D721Med (cell line): Measurements from ENCODE around the gene INPP5A.

Source experiments
- DNase-seq: peaks from one replicate; pipeline ENCODE4 v3.0.0; 2011; ENCODE audit warnings: low spot score; ENCODE audit not compliant: insufficient read length
- FAIRE-seq: peaks from 2 replicates; lab custom pipeline; 2011; peaks lifted over from hg19 to GRCh38; lab: Jason Lieb, UNC
- TF ChIP-seq, protein P1 (sequence below): IDR thresholded peaks from 2 replicates; pipeline ENCODE4 v1.5.1; 2012; ENCODE audit warnings: mild to moderate bottlenecking, control low read depth; ENCODE audit not compliant: insufficient read depth; ENCODE audit errors: missing control alignments

The INPP5A gene

DNA sequence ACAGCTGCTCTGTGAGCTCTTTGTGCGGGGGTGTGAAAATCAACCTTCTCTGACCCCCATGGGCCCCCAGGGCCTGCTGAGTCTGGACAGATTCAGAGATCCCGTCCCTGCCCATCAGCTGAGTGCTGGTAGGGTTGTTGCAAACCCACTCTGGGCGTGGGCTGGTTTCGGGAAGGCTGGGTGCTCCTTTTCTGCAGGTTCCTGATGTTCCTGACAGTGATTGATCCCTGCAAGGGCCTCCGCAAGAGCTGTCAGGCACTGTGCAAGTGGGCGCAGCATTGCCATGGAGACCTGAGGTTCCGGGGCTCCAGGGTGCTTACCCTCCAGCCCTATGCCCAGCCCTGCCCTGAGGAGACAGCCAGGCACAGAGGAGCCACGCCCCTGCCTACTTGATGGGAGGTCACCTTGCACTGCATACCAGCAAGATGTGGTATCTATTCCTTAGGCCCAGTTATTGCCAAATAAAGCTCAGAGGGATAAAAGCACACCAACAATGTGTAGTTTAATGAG, 44.3 kb upstream of the INPP5A start:
- TF ChIP-seq, protein P1, sequence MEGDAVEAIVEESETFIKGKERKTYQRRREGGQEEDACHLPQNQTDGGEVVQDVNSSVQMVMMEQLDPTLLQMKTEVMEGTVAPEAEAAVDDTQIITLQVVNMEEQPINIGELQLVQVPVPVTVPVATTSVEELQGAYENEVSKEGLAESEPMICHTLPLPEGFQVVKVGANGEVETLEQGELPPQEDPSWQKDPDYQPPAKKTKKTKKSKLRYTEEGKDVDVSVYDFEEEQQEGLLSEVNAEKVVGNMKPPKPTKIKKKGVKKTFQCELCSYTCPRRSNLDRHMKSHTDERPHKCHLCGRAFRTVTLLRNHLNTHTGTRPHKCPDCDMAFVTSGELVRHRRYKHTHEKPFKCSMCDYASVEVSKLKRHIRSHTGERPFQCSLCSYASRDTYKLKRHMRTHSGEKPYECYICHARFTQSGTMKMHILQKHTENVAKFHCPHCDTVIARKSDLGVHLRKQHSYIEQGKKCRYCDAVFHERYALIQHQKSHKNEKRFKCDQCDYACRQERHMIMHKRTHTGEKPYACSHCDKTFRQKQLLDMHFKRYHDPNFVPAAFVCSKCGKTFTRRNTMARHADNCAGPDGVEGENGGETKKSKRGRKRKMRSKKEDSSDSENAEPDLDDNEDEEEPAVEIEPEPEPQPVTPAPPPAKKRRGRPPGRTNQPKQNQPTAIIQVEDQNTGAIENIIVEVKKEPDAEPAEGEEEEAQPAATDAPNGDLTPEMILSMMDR = no peak
- DNase-seq = no peak

DNA sequence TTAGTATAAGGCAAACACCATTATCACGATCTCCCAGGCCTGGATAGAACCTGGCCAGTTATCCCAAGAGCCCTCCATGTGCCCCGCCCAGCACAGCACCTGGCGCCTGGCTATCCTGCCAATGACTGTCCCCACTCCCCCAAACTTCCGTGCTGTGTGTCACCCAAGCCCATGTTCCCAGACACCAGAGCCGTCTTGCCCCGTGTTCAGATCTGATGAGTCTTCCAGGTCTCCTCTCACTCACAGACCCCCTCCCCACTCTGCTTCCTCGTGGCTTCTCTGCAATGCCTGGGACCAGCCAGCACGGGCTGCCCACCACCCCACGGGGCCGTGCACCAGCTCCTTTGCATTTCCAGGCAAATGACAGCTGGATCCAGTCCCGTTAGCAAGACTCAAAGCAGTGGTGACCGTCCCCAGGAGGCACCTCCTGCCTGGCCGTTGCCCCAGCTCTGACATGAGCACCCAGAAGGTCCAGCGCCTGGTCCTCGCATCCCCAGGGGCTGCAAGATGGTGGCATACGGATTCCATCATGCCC, 43.8 kb upstream of the INPP5A start:
- TF ChIP-seq, protein P1 = no peak
- DNase-seq = no peak
- FAIRE-seq = no peak

More for the DNA sequence above, 44.3 kb upstream of the INPP5A start:
- FAIRE-seq = no peak

DNA sequence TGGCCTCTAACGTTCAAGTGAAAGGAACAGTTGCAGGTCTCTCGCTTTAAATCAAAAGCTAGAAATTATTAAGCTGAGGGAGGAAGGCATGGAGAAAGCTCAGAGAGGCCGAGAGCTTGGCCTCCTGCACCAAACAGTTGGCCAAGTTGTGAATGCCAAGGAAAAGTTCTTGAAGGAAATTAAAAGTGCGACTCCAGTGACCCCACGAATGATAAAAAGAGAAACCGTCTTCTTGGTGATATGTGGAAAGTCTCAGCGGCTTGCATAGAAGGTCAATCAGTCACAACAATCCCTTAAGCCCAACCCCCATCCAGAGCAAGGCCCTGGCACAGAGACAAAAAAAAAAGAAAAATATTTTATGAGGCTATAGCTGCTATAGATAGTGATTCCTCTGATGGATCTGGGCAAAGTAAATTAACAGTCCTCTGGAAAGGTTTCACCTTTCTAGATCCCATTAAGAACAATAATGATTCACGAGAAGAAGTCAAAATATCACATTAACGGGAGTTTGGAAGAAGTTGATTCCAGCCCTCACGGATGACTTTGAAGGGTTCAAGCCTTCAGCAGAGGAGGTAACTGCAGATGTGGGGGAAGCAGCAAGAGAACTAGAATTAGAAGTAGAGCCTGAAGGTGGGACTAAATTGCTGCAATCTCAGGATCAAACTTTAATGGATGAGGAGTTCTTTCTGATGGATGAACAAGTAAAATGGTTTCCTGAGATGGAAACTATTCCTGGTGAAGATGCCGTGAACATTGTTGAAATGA, 42.5 kb upstream of the INPP5A start:
- FAIRE-seq (no peak), DNase-seq (no peak)

DNA sequence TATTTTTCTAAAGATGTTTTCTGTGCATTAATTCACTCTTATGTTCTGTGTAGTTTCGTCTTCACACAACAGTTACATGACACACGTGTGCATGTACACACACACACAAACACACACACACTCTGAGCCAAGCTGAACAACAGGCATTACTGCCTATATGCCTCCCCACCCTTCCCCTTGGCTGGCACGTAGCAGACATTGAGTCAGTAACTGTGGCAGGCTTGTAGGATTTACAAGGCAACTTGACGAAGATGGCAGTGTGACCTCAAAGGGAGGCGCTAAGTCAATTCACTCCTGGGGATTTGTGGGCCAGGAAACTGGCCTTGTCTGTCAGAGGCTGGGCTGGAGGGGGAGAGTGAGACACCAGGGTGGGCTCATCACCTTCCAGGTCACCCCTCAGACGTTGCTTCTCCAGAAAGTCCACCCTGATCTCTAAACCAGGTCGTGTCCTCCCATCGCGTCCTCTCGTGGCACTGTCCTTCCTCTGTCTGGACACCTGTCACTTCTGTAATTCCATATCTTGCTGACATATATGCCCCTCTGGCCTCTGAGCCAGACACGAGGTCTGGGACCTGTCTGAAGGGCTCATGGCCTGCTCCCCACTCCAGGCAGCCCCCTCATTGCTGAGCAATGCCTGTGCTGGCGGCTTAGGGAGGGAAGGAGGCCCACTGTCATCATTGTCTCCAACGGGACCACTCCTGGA, 41.1 kb upstream of the INPP5A start:
- TF ChIP-seq, protein P1 = no peak
- FAIRE-seq = no peak
- DNase-seq = no peak

More for the DNA sequence above, 42.5 kb upstream of the INPP5A start:
- TF ChIP-seq, protein P1 = no peak

DNA sequence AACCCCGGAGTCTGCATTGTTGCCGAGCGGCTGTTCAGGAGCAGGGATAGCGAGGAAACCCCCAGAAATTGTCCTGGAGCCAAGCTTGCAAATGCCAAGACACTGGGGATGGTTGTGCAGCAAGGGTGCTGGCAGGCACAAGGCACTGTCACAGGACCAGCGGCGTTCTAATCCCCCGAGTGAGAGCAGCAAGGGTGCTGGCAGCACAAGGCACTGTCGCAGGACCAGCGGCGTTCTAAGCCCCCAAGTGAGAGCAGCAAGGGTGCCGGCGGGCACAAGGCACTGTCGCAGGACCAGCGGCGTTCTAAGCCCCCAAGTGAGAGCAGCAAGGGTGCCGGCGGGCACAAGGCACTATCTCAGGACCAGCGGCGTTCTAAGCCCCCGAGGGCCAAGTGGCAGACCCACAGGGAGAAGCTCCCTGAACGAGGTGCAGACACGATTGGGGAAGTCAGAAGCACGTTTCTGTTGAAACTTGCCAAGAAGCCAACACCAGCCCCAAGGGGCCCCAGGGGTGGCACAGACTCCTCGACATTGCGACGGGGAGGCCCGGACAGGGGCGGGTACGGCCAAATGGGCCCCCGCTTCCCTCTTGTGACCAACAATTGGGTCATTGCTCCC, 40.4 kb upstream of the INPP5A start:
- DNase-seq (no peak), FAIRE-seq (no peak)
- TF ChIP-seq, protein P1 = no peak

DNA sequence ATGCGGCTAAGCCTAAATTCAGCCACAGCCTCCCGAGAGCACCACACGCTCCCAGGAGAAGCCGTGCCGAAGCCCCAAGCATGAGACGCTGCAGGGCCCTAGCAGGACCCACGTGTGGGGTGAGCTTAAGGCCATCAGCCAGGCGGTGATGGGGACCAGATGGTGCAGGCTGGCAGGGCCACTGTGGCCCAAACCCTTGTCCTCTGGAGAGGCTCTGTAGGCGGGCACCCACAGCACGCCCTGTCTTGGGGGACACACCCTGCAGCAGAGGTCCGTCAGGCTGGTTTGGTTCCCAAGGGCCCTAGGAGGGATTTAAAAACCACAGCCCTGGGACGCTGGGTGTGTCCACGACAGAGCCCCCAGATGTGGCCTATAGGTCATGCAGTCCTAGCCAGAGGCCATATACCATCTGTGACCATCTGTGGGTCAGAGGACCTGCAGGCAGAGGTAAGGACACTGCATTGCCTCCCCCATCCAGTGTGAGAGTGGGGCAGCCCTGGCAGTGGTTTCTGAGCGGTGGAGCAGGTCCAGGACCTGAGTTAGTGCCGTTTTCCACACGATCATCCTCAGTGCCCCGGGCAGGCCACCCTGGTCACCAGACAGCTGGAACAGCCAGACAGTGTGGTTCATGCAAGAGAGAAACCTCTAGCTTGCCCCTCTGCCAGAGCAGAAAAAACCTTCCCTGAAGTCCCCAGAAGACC, 39.6 kb upstream of the INPP5A start:
- TF ChIP-seq, protein P1 = no peak
- no peak for FAIRE-seq

More for the DNA sequence above, 39.6 kb upstream of the INPP5A start:
- no peak for DNase-seq
